Fibroblast of the conjunctiva (primary cell): Measurements from ENCODE around the gene PLXNB2.
A peak's percentile ranks its signal among the peaks of the same experiment; 100 is the strongest.

Experiments
- DNase-seq: peaks from one replicate; pipeline ENCODE4 v3.0.0-alpha.2; 2010; ENCODE audit warnings: low read depth

PLXNB2 gene

GRCh38 chr22:50249341-50250248 lies 57.9 kb downstream of the PLXNB2 start:
- no peak for DNase-seq

- no peak for DNase-seq
Measured at GRCh38 chr22:50248196-50249081, 59.0 kb downstream of the PLXNB2 start.

GRCh38 chr22:50247748-50248147 lies 59.7 kb downstream of the PLXNB2 start:
- DNase-seq = no peak

- DNase-seq = no peak
Measured at GRCh38 chr22:50246242-50247175, 60.9 kb downstream of the PLXNB2 start.

GRCh38 chr22:50245214-50246072 lies 62.0 kb downstream of the PLXNB2 start:
- DNase-seq = no peak

- DNase-seq = peak; percentile 59
Measured at GRCh38 chr22:50244420-50245213, 62.8 kb downstream of the PLXNB2 start, which contains the start of gene TUBGCP6. Gene TUBGCP6, minus strand, starts transcription at chr22:50245023. Its CDS starts 564 bp downstream, at chr22:50244459.

GRCh38 chr22:50243685-50244419 lies 63.6 kb downstream of the PLXNB2 start:
- no peak for DNase-seq

- DNase-seq = no peak
Measured at GRCh38 chr22:50242406-50242949, 65.0 kb downstream of the PLXNB2 start.

GRCh38 chr22:50238755-50239154 lies 68.7 kb downstream of the PLXNB2 start:
- DNase-seq = no peak

- no peak for DNase-seq
Measured at GRCh38 chr22:50236731-50237409, 70.6 kb downstream of the PLXNB2 start.

- DNase-seq = no peak
Measured at GRCh38 chr22:50233223-50233622, 74.2 kb downstream of the PLXNB2 start.

- no peak for DNase-seq
Measured at GRCh38 chr22:50232481-50233151, 74.8 kb downstream of the PLXNB2 start.

GRCh38 chr22:50229370-50229769 lies 78.1 kb downstream of the PLXNB2 start:
- DNase-seq = no peak

- DNase-seq = no peak
Measured at GRCh38 chr22:50228366-50228765, 79.1 kb downstream of the PLXNB2 start.

- no peak for DNase-seq
Measured at GRCh38 chr22:50227579-50228215, 79.7 kb downstream of the PLXNB2 start.

- DNase-seq = no peak
Measured at GRCh38 chr22:50226875-50227165, 80.6 kb downstream of the PLXNB2 start.
